ENCODE measurements around the gene VCAN.

DNA sequence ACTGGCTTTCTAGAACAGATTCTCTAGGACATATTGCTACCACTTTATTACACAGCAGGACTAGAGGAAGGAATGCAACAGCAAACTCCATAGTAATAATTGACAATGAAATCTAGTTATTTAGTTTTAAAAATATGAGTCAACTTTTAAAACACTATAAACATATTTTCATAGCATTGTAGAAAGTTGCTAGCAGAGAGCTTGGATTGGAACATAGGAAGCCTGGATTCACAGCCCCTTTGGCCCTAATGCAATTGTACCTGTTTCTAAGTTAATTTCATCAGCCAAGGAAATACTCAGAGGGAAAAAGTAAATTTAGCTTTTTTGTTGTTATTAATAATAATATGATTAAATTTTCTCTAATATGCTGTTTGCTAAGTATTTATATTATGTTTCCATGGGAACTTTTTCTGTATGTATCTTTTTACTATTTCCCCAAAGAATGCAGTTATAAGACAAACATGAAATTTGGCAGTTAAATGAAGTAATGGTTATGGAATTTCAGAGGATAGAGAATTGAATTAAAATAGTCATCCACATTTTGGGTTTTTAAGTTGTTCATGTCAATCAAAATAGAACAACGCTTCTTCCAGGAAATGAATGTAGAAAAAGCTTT lies 45.6 kb downstream of the VCAN start:
- TF ChIP-seq, protein P1, sequence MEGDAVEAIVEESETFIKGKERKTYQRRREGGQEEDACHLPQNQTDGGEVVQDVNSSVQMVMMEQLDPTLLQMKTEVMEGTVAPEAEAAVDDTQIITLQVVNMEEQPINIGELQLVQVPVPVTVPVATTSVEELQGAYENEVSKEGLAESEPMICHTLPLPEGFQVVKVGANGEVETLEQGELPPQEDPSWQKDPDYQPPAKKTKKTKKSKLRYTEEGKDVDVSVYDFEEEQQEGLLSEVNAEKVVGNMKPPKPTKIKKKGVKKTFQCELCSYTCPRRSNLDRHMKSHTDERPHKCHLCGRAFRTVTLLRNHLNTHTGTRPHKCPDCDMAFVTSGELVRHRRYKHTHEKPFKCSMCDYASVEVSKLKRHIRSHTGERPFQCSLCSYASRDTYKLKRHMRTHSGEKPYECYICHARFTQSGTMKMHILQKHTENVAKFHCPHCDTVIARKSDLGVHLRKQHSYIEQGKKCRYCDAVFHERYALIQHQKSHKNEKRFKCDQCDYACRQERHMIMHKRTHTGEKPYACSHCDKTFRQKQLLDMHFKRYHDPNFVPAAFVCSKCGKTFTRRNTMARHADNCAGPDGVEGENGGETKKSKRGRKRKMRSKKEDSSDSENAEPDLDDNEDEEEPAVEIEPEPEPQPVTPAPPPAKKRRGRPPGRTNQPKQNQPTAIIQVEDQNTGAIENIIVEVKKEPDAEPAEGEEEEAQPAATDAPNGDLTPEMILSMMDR (IDR thresholded peaks at IDR 0.05), result no peak
- TF ChIP-seq POLR2AphosphoS5 (IDR thresholded peaks at IDR 0.05), result no peak

All from transverse colon (tissue), 4 donors.